HEK293 (cell line): ENCODE results near the gene PLXND1.

Experiments used
- CTCF ChIP-seq: fragments of 450-650 bp; formaldehyde crosslinking; IDR thresholded peaks from 2 replicates; pipeline ENCODE4 v1.5.1; 2016; ENCODE audit warnings: missing biosample characterization, missing genetic modification characterization
- GLI4 ChIP-seq: fragments of 450-650 bp; formaldehyde crosslinking; IDR thresholded peaks from 2 replicates; pipeline ENCODE4 v1.5.1; 2016; ENCODE audit warnings: missing biosample characterization, missing genetic modification characterization
- PBX3 ChIP-seq: sonication (generic); formaldehyde crosslinking; IDR thresholded peaks from 2 replicates; pipeline ENCODE4 v1.8.1; 2022; ENCODE audit warnings: mild to moderate bottlenecking, moderate library complexity, missing genetic modification reagents
- TRIM28 ChIP-seq: IDR thresholded peaks from 2 replicates; pipeline ENCODE4 v1.6.1; 2011; ENCODE audit warnings: low read length, control low read depth, borderline replicate concordance
- ZNF121 ChIP-seq: fragments of 450-650 bp; formaldehyde crosslinking; IDR thresholded peaks from 2 replicates; pipeline ENCODE4 v1.5.1; 2016; ENCODE audit warnings: missing biosample characterization, missing genetic modification characterization
- ZNF404 ChIP-seq: fragments of 450-650 bp; formaldehyde crosslinking; IDR thresholded peaks from 2 replicates; pipeline ENCODE4 v1.5.1; 2017; ENCODE audit warnings: missing biosample characterization, missing genetic modification characterization
- ZNF514 ChIP-seq: fragments of 450-650 bp; formaldehyde crosslinking; IDR thresholded peaks from 2 replicates; pipeline ENCODE4 v1.5.1; 2016; ENCODE audit warnings: missing biosample characterization, missing genetic modification characterization
- ZNF530 ChIP-seq: fragments of 450-650 bp; formaldehyde crosslinking; IDR thresholded peaks from 2 replicates; pipeline ENCODE4 v1.5.1; 2016; ENCODE audit warnings: low read depth, missing biosample characterization, missing genetic modification characterization
- ZSCAN16 ChIP-seq: fragments of 450-650 bp; formaldehyde crosslinking; IDR thresholded peaks from 2 replicates; pipeline ENCODE4 v1.5.1; 2016; ENCODE audit warnings: missing biosample characterization, missing genetic modification characterization

GRCh38 chr3:129577925-129578786 lies 28.3 kb downstream of the PLXND1 start:
- TF ChIP-seq ZNF404 (tag by site-specific recombination) (no peak), TRIM28 (no peak), CTCF (tag by site-specific recombination) (no peak), ZNF121 (tag by site-specific recombination) (no peak), PBX3 (CRISPR knock-in tag) (no peak), ZNF514 (no peak), ZSCAN16 (tag by site-specific recombination) (no peak), GLI4 (tag by site-specific recombination) (no peak), ZNF530 (tag by site-specific recombination) (no peak)
